OCI-LY7 (cell line): ENCODE measurements around the gene CCDC27. TPM values are rescaled to one million over a fixed set of nuclear protein-coding genes. Genes with fewer than 3 reads are reported as not detected.

Source experiments
- BruUV-seq: library from RNA; stranded (reverse); fragments of 400-500 nt; replicated peaks from 2 replicates; lab custom pipeline; 2021; lab: Mats Ljungman, UMichigan
- CTCF ChIA-PET: fragments of 300-600 bp; sonication (Branson Sonifier 250); formaldehyde crosslinking; loops from one replicate; lab custom pipeline; 2022; ENCODE audit warnings: antibody characterized with exemption; ENCODE audit not compliant: unreplicated experiment; lab: Charles Lee
- POLR2A ChIA-PET: fragments of 300-600 bp; sonication (Branson Sonifier 250); formaldehyde crosslinking; loops from one replicate; lab custom pipeline; 2022; ENCODE audit warnings: antibody characterized with exemption; lab: Charles Lee
- DNase-seq: peaks from one replicate; pipeline ENCODE4 v3.0.0-alpha.2; 2015; ENCODE audit warnings: low spot score
- H2AFZ ChIP-seq: fragments of 200-600 bp; sonication (generic), shearing (Covaris generic); 2 replicates; pipeline ENCODE4 v1.6.1; 2014; ENCODE audit warnings: mild to moderate bottlenecking, antibody characterized with exemption, low read length, moderate library complexity
- H3K27ac ChIP-seq: fragments of 200-600 bp; sonication (generic); 2 replicates; pipeline ENCODE4 v1.5.1; 2014; ENCODE audit warnings: mixed run types, low read depth, mild to moderate bottlenecking, moderate library complexity, low read length, inconsistent platforms; ENCODE audit not compliant: poor library complexity, severe bottlenecking
- H3K36me3 ChIP-seq: fragments of 200-600 bp; sonication (generic); 2 replicates; pipeline ENCODE4 v1.6.1; 2014; ENCODE audit warnings: mild to moderate bottlenecking, antibody characterized with exemption, low read length, moderate library complexity, mixed read lengths; ENCODE audit not compliant: insufficient read depth
- H3K4me1 ChIP-seq: fragments of 200-600 bp; sonication (generic); 2 replicates; pipeline ENCODE4 v1.5.1; 2014; ENCODE audit warnings: mild to moderate bottlenecking, low read length; ENCODE audit not compliant: insufficient read depth, poor library complexity, severe bottlenecking
- H3K4me2 ChIP-seq: fragments of 200-600 bp; sonication (generic); 2 replicates; pipeline ENCODE4 v1.6.1; 2014; ENCODE audit warnings: mild to moderate bottlenecking, low read length
- H3K4me3 ChIP-seq: fragments of 200-600 bp; sonication (generic); 2 replicates; pipeline ENCODE4 v1.5.1; 2014; ENCODE audit warnings: mild to moderate bottlenecking, low read depth, low read length; ENCODE audit not compliant: poor library complexity, severe bottlenecking
- H3K79me2 ChIP-seq: fragments of 200-600 bp; sonication (generic); 2 replicates; pipeline ENCODE4 v1.6.1; 2016; ENCODE audit warnings: low read depth, mild to moderate bottlenecking, low read length, moderate library complexity, mixed read lengths; ENCODE audit not compliant: insufficient read depth
- H3K9me2 ChIP-seq: fragments of 200-600 bp; sonication (generic); 2 replicates; pipeline ENCODE4 v1.6.1; 2016; ENCODE audit warnings: mild to moderate bottlenecking, low read length, mixed read lengths; ENCODE audit not compliant: insufficient read depth
- H3K9me3 ChIP-seq: fragments of 200-600 bp; sonication (generic); 2 replicates; pipeline ENCODE4 v1.6.1; 2014; ENCODE audit warnings: mild to moderate bottlenecking, mixed run types, low read length, mixed read lengths
- H4K20me1 ChIP-seq: fragments of 200-600 bp; sonication (generic); 2 replicates; pipeline ENCODE4 v1.6.1; 2014; ENCODE audit warnings: mild to moderate bottlenecking, antibody characterized with exemption, low read length, moderate library complexity, mixed read lengths; ENCODE audit not compliant: insufficient read depth
- CTCF ChIP-seq: fragments of 200-600 bp; sonication (generic); conservative IDR thresholded peaks from 2 replicates; pipeline ENCODE4 v1.5.1; 2014; ENCODE audit warnings: mild to moderate bottlenecking, antibody characterized with exemption, low read length, moderate library complexity, mixed read lengths
- EZH2phosphoT487 ChIP-seq: fragments of 200-600 bp; sonication (generic); IDR thresholded peaks from 2 replicates; pipeline ENCODE4 v1.6.1; 2018; ENCODE audit warnings: low read depth, borderline replicate concordance, mild to moderate bottlenecking, mixed run types, antibody characterized with exemption, low read length, moderate library complexity, mixed read lengths
- intact Hi-C: fragments of 100-400 bp; cut with micrococcal nuclease; formaldehyde crosslinking; loops from one replicate; pipeline ENCODE4 v1.10.0; 2022; ENCODE audit not compliant: unreplicated experiment
- total RNA-seq, 2 experiments: library from RNA; depleted of rRNA in 1 of 2; stranded (reverse); fragments of >200 nt in 1 of 2; shearing (Covaris generic) in 1 of 2; gene quantifications; 2 replicates each; pipeline ENCODE4 v1.2.3, GENCODE V29; 2014 to 2022

The CCDC27 gene
- total RNA-seq, 2 experiments from 2014 or later, result not detected

GRCh38 chr1:3816331-3817137 lies 64.3 kb downstream of the CCDC27 start:
- DNase-seq, result no peak
- no peaks in the 10 kb centered on the region for H3K79me2 ChIP-seq
- no peaks in the 10 kb centered on the region for H3K9me3 ChIP-seq
- no peaks in the 10 kb centered on the region for H4K20me1 ChIP-seq
- ChIA-PET POLR2A (no interaction called here), CTCF (no interaction called here)
- no peaks in the 10 kb centered on the region for H3K4me1 ChIP-seq
- no peaks in the 10 kb centered on the region for H3K9me2 ChIP-seq
- TF ChIP-seq CTCF, result no peak
- TF ChIP-seq EZH2phosphoT487, result no peak
- intact Hi-C loops, result no loop called here
- no peak overlapping the region for H3K27ac ChIP-seq
- H3K36me3 ChIP-seq, result peaks cover 46% of the 10 kb centered on the region
- H2AFZ ChIP-seq, result no peak overlapping the region
- H3K4me2 ChIP-seq, result no peak overlapping the region
- no TSS peak for BruUV-seq
- H3K4me3 ChIP-seq, result no peak overlapping the region

GRCh38 chr1:3817138-3817740 lies 65.0 kb downstream of the CCDC27 start:
- Histone ChIP-seq H2AFZ (no peak overlapping the region), H3K36me3 (peaks cover 53% of the 10 kb centered on the region), H3K4me1 (no peaks in the 10 kb centered on the region), H3K27ac (no peak overlapping the region), H3K4me2 (no peak overlapping the region), H4K20me1 (no peaks in the 10 kb centered on the region), H3K79me2 (no peaks in the 10 kb centered on the region), H3K9me3 (no peaks in the 10 kb centered on the region), H3K4me3 (no peak overlapping the region), H3K9me2 (no peaks in the 10 kb centered on the region)
- DNase-seq, result no peak
- intact Hi-C loops, result no loop called here
- ChIA-PET CTCF (no interaction called here), POLR2A (no interaction called here)
- no TSS peak for BruUV-seq
- TF ChIP-seq CTCF (no peak), EZH2phosphoT487 (no peak)
